ENCODE results near the gene UBE2O.

DNA sequence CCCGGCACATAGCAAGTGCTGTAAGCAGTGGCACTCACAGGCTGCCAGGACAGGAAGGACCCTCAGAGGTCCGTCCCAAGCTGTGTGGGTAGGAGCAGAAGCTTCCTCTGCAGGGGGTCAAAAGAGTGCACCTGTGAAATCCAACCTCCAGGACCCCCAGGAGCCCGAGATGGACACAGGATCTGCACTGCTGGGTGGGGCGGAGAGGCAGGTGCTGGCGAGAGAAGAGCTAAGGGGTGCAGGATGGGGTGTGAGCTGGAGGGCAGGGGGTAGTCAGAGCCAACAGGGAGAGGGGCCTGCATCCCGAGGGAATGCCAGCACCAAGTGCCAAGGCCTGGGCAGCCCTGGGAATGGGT is 13.8 kb upstream of the UBE2O start:
- TF ChIP-seq CTCF (IDR thresholded peaks at IDR 0.05 in 4 of 5, conservative IDR thresholded peaks at IDR 0.05 in 1 of 5), result no peak
- no peak for TF ChIP-seq POLR2A (IDR thresholded peaks at IDR 0.05)

Measured in gastrocnemius medialis (tissue), 4 donors.